HepG2 (cell line): Measurements from ENCODE around the gene NCOA4. TPM values are rescaled to one million over a fixed set of nuclear protein-coding genes. Genes with fewer than 3 reads are reported as not detected.

Experiments used
- HBP1 ChIP-seq: IDR thresholded peaks from 2 replicates; pipeline ENCODE4 v1.6.1; 2016; ENCODE audit warnings: low read depth, control low read depth
- JARID2 ChIP-seq: sonication (generic); formaldehyde crosslinking; IDR thresholded peaks from 2 replicates; pipeline ENCODE4 v1.8.1; 2023; ENCODE audit warnings: missing genetic modification reagents, inconsistent platforms; ENCODE audit not compliant: insufficient replicate concordance
- LCORL ChIP-seq, 2 experiments: fragments of 450-650 bp in 1 of 2; sonication (generic) in 1 of 2; formaldehyde crosslinking in 1 of 2; IDR thresholded peaks; 2 replicates each; pipeline versions ENCODE4 v1.5.0 to v1.6.1; 2017 to 2020; ENCODE audit warnings: antibody characterized with exemption in 1 of 2, missing genetic modification reagents in 1 of 2
- MAZ ChIP-seq, 2 experiments: sonication (generic) in 1 of 2; formaldehyde crosslinking in 1 of 2; IDR thresholded peaks; 2 replicates each; pipeline versions ENCODE4 v1.5.0 to v1.6.1; 2012 to 2020; ENCODE audit warnings: low read depth in 2 of 2, mild to moderate bottlenecking in 2 of 2, borderline replicate concordance in 1 of 2, improper control_type of control experiment in 1 of 2, low read length in 1 of 2, missing genetic modification reagents in 1 of 2, moderate library complexity in 1 of 2
- NCOA2 ChIP-seq: sonication (generic); formaldehyde crosslinking; IDR thresholded peaks from 2 replicates; pipeline ENCODE4 v1.8.0; 2022; ENCODE audit warnings: inconsistent platforms
- NFRKB ChIP-seq: fragments of 450-650 bp; IDR thresholded peaks from 2 replicates; pipeline ENCODE4 v1.6.1; 2017
- SIN3B ChIP-seq: fragments of 150-350 bp; IDR thresholded peaks from 2 replicates; pipeline ENCODE4 v1.6.1; 2014; ENCODE audit warnings: low read length
- ZBED4 ChIP-seq: sonication (generic); formaldehyde crosslinking; IDR thresholded peaks from 2 replicates; pipeline ENCODE4 v1.4.0; 2020; ENCODE audit warnings: missing genetic modification reagents, borderline replicate concordance
- ZNF235 ChIP-seq: sonication (generic); formaldehyde crosslinking; IDR thresholded peaks from 2 replicates; pipeline ENCODE4 v1.8.1; 2023; ENCODE audit warnings: mild to moderate bottlenecking, missing genetic modification reagents, borderline replicate concordance
- ZNF768 ChIP-seq: sonication (generic); formaldehyde crosslinking; IDR thresholded peaks from 2 replicates; pipeline ENCODE4 v1.4.0; 2020; ENCODE audit warnings: missing genetic modification reagents
- ZNF83 ChIP-seq: sonication (generic); formaldehyde crosslinking; IDR thresholded peaks from 2 replicates; pipeline ENCODE4 v1.4.0; 2020; ENCODE audit warnings: missing genetic modification reagents, mild to moderate bottlenecking, borderline replicate concordance
- ZNF850 ChIP-seq: sonication (generic); formaldehyde crosslinking; conservative IDR thresholded peaks from 2 replicates; pipeline ENCODE4 v1.9.0; 2021; ENCODE audit warnings: mild to moderate bottlenecking, missing genetic modification reagents
- polyA plus RNA-seq, 8 experiments: library from polyadenylated mRNA; depleted of rRNA in 3 of 8; stranded (reverse) in 7 of 8; unstranded in 1 of 8; fragments of >200 nt; fragmentation: Illumina TruSeq in 4 of 8; extraction: Trizol in 4 of 8; gene quantifications; 2 replicates each; pipeline versions ENCODE4 v1.2.1 to v1.2.3, GENCODE V29; 2011 to 2016; ENCODE audit warnings: low read depth in 4 of 8, missing spikeins in 1 of 8, mixed read lengths in 1 of 8; ENCODE audit not compliant: insufficient read depth in 1 of 8
- total RNA-seq, 5 experiments: library from RNA; depleted of rRNA; stranded (reverse); fragments of >200 nt; fragmentation: Illumina TruSeq; extraction: Trizol; gene quantifications; 2 replicates each; pipeline ENCODE4 v1.2.3, GENCODE V29; 2016; ENCODE audit warnings: low read depth in 1 of 5
- TF ChIP-seq, protein P1 (sequence below): sonication (generic); formaldehyde crosslinking; IDR thresholded peaks from 2 replicates; pipeline ENCODE4 v1.5.0; 2020; ENCODE audit warnings: missing genetic modification reagents
- TF ChIP-seq, protein P2 (sequence below): sonication (generic); formaldehyde crosslinking; IDR thresholded peaks from 2 replicates; pipeline ENCODE4 v1.5.0; 2020; ENCODE audit warnings: mild to moderate bottlenecking, missing genetic modification reagents, borderline replicate concordance

Gene NCOA4
- total and polyA plus RNA-seq, 2 of the 13 experiments (the other 11 are each of a cell fraction or from before 2014, with no cell fraction given), result 306 to 400 TPM

DNA sequence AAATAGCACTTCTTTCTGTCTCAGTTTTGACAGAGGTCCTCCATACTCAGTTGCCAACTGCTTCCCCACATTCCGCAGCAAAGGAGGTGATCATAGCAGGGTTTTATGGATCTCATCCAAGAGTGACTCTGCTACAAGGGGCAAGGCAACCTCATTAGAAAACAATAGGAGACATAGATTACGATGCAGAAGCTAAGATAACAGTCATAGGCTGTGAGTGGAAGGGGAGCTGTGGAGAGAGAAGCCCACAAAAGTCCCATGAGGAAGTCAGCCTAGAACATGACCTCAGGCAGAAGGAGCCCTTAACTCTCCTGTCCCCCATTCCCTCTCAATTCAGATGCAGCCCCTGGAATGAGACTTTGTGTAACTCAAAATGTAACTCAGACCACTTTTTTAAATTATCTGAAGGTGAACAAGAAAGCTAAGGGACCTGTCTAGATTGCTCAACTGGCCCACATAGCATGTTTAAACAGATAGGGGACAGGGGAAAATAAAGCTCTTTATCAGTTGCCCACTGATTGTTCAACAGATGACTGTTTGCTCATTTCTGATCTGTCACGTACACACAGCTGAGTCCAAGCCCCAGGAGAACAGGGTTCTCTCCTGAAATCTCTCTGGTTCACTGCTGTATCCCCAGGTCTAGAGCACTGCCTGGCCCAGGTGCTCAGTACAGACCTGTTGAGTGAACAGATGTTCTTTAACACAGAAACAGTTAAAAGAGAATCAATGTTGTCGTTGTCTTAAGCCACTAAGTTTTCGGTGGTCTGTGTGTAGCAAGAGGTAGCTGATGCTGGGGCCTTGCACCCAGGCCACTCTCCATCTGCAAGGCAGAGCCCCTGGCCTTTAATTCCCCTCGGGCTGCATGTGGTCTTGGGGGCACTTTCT lies 1.5 kb upstream of the NCOA4 start (continued):
- TF ChIP-seq, protein P1, sequence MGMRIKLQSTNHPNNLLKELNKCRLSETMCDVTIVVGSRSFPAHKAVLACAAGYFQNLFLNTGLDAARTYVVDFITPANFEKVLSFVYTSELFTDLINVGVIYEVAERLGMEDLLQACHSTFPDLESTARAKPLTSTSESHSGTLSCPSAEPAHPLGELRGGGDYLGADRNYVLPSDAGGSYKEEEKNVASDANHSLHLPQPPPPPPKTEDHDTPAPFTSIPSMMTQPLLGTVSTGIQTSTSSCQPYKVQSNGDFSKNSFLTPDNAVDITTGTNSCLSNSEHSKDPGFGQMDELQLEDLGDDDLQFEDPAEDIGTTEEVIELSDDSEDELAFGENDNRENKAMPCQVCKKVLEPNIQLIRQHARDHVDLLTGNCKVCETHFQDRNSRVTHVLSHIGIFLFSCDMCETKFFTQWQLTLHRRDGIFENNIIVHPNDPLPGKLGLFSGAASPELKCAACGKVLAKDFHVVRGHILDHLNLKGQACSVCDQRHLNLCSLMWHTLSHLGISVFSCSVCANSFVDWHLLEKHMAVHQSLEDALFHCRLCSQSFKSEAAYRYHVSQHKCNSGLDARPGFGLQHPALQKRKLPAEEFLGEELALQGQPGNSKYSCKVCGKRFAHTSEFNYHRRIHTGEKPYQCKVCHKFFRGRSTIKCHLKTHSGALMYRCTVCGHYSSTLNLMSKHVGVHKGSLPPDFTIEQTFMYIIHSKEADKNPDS (CRISPR knock-in tag), result peak; percentile 51; the same call in 1 of the 2 replicates
- TF ChIP-seq NCOA2 (CRISPR knock-in tag), result peak; percentile 91
- no peak for TF ChIP-seq LCORL (IDR thresholded peaks at IDR 0.05)
- peak; percentile 74; the same call in 1 of the 2 replicates for TF ChIP-seq LCORL (CRISPR knock-in tag; IDR thresholded peaks at IDR 0.05)
- TF ChIP-seq SIN3B, result no peak
- no peak for TF ChIP-seq NFRKB
- TF ChIP-seq MAZ (IDR thresholded peaks at IDR 0.05; ENCODE audit: borderline replicate concordance, low read depth, low read length), result no peak
- no peak for TF ChIP-seq MAZ (CRISPR knock-in tag; IDR thresholded peaks at IDR 0.05; ENCODE audit: low read depth)
- TF ChIP-seq ZBED4 (CRISPR knock-in tag), result peak; percentile 72
- no peak for TF ChIP-seq ZNF83 (CRISPR knock-in tag)
- TF ChIP-seq HBP1 (CRISPR knock-in tag), result no peak
- TF ChIP-seq ZNF768 (CRISPR knock-in tag), result no peak
- TF ChIP-seq, protein P2, sequence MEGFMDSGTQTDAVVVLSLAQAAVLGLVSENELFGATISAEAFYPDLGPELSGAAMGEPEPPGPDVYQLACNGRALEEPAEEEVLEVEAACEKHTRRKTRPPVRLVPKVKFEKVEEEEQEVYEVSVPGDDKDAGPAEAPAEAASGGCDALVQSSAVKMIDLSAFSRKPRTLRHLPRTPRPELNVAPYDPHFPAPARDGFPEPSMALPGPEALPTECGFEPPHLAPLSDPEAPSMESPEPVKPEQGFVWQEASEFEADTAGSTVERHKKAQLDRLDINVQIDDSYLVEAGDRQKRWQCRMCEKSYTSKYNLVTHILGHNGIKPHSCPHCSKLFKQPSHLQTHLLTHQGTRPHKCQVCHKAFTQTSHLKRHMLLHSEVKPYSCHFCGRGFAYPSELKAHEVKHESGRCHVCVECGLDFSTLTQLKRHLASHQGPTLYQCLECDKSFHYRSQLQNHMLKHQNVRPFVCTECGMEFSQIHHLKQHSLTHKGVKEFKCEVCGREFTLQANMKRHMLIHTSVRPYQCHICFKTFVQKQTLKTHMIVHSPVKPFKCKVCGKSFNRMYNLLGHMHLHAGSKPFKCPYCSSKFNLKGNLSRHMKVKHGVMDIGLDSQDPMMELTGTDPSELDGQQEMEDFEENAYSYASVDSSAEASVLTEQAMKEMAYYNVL (CRISPR knock-in tag), result peak; percentile 76
- no peak for TF ChIP-seq JARID2
- no peak for TF ChIP-seq ZNF235
- no peak for TF ChIP-seq ZNF850 (CRISPR knock-in tag)
